GM21515 (cell line): ENCODE data around the gene NANOS3.

ENCODE experiments used
- ATAC-seq: cut with Tn5 transposase; IDR thresholded peaks from one replicate; pipeline ENCODE4 v1.9.1; 2021; ENCODE audit not compliant: unreplicated experiment

NANOS3 gene

DNA sequence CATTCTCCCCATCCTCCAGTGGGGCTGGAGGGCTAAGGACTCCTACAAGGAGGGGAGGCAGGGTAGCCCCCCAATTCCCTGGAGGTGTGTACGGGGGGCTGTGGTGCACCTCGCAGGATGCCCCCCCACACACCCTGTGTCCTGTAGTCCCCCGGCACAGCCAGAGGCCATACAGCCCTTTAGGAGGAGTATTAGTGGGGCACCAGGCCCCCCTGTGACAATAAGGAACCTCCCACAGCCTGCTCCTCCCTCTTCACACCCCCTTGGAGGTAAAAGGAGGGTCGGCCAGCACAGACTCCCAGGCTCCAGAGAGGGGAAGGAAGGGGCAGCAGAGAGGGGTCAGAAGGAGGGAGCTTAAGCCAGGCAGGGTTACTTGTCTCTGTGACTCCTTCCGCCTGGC is at the start of gene NANOS3:
TSS of gene NANOS3 (plus strand) at position 301 of the 400 bp plus-strand sequence. CDS start 115 bp downstream, outside the sequence.
- ATAC-seq, result no peak

DNA sequence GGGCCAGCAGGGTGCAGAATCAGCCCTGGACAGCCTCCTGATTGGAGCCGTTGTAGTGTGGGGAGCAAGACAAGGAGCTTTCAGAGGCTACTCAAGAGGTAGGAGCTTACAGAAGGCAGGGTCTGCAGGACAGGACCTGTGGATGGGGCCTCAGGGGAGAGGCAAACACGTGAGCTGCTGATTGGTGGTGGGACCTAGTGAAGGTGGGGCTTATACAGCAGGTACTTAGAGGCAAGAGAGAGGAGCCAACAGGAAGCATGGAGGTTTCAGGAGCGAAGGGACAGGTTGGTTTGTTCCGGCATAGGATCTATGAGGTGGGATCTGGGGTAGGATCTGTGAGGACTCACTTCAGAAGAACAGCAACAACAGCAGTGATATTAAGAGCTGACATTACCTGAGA is 49.3 kb upstream of the NANOS3 start:
- ATAC-seq, result no peak

DNA sequence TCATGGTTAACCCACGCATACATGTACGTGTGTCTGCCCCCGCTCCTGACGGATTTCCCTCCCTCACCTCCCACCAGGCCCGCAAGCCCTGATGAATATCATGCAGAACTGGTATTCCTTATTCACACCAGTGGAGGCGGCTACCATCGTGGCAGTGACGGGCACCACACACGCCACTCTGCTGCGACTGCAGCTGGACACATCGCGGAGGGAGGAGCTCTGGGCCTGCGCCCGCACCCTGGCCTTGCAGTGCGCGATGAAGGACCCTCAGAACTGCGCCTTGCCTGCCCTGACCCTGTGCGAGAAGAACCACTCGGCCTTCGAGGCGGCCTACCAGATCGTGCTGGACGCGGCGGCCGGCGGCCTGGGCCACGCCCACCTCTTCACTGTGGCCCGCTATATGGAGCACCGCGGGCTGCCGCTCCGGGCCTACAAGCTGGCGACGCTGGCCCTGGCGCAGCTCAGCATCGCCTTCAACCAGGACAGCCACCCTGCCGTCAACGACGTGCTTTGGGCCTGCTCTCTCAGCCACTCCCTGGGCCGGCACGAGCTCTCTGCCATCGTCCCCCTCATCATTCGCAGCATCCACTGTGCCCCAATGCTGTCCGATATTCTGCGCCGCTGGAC is 46.7 kb upstream of the NANOS3 start:
- ATAC-seq, result no peak

- ATAC-seq, result no peak
Observed at GRCh38 chr19:13830741-13831536, 46.0 kb upstream of the NANOS3 start.

GRCh38 chr19:13831537-13832467 is 45.1 kb upstream of the NANOS3 start:
- no peak for ATAC-seq

DNA sequence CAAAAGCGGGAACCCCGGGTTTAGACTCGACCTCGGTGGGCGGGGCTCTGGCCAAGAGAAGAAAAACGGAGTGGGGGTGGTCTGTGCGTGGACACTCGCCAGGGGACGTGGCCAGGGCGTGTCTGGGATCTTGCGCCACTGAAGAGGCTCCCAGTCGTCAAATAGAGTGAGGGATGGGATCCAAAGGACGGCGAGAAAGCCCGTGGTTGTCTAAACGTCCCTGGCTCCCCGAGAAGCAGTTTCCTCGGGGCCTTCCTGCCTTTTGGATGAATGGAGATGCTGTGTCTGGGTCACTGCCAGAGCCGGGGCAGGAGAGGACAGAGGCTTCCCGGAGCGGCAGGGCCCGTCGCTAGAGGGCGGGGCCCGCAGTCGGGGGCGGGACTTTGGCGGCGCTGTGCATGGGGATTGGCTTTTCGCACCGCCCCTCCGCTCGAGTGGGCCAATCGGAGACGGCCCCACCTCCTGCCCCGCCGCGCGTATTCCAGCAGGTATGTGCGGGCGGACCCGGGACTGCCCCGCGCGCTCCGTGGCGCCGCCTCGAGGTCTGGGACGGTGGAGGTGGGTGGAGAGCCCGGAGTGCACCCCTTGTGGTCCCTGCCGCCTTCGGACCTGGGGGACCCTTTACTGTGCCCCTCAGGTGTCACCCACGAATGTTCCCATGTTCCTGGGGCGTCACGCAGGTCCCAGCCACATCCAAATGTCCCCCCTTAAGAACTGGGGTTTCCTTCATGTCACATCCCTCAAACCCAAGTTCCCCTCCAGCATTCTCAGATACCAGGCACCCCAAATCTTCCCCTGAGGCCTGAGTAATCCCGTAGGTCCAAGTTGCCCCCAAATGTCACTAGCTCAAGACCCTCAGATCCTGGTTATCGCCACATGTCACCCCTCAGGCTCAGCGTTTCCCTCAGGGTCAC is 43.3 kb upstream of the NANOS3 start:
- ATAC-seq, result peak; percentile 65

DNA sequence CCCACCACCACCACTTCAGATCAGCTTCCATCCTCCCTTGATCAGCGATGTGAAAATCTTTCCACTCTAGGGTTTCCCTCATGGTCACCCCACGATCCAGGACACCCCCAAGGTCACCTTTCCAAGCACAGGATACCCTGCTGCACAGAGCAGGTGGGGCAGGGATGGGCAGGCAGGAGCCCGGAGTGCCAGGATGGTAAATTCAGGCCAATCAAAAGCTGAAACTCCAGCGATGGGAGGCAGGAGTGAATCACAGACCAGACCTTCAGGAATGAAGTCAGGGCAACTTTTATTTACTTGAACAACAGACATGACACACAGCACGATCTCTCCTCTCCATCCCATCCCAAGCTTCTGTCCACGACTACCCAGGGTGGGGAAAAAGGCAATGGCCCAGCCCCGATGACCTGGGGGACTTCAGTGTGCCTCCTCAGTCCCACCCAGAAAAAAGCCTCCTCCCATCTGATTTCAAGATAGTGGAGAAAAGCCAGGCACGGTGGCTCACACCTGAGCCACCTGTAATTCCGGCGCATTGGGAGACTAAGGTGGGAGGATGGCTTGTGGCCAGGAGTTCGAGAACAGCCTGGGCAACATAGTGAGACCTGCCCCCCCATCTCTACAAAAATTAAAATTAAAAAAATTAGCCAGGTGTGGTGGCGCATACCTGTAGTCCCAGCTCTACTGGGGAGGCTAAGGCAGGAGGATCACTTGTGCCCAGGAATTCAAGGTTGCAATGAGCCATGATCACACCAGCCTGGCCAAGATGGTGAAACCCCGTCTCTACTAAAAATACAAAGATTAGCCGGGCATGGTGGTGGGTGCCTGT is 42.5 kb upstream of the NANOS3 start:
- no peak for ATAC-seq

DNA sequence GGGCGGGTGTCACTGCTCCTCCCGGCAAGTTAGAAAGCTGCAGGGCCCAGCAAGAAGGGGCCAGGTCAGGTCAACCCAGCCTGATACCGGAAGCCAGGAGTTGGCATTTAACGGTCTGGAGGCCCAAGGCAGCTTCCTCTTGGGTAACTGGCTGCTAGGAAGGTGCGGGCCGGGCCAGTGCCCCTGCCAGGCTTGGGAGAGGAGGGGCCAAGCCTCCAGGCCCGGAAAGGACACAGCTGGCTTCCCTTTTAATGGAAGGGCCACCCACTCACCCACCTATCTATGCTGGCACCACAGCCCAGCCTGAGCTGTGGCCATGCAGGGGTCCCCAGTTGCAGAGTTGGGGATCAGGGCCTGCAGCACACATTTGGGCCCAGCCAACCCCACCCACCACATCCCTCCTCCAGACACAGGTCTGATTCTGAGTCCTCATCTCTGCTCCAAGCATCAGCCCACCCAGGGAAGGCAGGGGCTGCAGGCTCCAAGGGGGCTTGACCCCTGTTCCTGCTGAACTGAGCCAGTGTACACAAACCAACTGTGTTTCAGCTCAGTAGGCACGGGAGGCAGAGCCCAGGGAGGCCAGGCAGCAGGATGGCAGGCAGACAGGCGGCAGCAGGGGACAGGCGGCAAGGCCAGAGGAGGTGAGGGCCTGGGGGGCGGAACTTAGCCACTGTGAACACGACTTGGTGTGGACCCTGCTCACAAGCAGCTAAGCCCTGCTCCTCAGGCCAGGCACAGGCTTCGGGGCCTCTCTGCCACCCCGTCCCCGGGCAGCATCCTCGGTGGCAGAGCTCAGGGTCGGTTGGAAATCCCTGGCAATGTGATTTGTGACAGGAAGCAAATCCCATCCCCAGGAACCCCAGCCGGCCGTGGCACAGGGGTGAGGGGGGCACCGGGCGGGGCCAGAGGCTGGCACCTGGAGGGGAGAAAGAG is 40.9 kb upstream of the NANOS3 start:
- ATAC-seq, result no peak

DNA sequence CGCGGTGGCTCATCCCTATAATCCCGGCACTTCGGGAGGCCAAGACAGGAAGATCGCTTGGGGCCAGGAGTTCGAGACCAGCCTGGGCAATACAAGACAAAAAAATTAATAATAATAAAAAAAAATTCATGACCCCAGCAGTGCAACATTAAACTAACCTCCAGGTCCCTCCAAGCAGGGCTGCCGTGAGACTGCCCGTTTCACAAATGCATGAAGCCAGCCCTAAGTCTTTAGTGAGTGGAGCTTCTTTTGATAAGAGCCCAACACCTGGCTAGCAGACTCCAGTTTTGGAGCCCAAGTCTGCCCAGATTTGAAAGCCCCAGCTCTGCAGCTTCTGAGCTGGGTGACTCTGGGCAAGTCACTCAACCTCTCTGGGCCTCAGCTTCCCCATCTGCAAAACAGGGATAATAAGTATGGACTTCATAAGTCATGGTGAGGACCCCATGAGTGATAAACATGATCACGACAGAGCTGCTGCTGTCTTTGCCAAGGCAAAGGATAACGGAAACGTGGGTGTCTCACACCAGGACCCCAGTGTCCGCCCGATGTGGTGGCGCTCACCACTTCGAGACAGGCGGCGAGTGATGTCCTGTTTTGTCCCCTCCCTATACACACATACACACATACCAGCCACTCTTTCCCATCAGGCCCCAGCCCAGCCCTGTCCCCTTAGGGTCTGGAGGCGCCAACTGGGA is 38.4 kb upstream of the NANOS3 start:
- no peak for ATAC-seq

DNA sequence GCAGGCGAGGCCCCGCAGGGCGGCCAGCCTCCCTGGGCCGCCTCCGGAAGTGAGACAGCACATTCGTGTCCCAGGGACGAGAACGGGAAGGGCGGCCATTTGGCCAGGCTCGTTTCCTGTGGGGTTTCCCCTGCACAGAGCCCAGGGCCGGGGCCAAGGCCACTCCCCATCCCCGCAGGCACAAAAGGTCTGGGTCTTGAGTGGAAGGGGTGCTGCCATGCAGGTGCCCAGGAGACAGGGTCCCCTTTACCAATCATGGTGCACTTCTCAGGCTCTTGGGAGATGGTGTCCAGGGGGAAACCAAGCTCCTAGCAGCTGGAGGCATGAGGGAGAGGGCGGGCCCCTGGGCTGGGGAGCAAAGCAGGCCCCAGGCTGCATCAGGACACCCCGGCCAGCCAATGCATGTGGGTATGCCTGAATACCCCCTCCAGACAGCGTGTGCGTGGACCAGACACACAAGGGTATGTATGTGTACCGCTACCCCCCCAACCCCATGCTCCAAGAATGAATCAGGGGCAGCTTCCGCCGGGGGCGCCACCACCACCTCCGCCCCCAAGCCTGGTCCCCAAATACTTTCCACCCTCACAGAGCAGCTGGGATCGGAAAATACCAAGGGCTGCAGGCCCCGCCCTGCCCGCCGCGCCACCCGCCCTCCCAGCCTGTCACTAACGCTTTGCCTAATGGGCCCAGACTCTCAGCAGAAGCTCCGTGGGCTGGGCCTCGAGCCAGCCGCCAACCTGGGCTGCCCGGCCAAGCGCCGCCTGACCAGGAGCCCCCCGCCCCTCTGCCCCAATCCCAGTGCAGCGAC is 37.6 kb upstream of the NANOS3 start:
- peak; percentile 28 for ATAC-seq

DNA sequence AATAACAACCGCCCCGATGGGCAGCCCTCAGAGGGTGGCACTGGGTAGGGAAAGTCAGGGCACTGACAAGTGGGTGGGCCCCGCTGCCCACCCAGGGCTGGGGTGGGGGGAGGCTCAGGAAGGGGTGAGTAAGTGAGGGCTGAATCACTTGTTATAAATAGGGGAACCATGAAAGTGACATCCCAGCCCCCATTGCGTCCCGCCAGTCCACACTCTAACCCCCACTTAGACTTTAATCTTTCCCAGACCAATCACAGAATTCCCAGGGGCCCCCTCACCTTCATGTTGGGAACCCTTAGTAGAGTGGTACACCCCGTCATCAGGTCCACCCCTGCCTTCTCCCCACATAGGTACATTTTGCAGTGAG is 37.0 kb upstream of the NANOS3 start:
- no peak for ATAC-seq

GRCh38 chr19:13840305-13841085 is 36.4 kb upstream of the NANOS3 start:
- no peak for ATAC-seq

DNA sequence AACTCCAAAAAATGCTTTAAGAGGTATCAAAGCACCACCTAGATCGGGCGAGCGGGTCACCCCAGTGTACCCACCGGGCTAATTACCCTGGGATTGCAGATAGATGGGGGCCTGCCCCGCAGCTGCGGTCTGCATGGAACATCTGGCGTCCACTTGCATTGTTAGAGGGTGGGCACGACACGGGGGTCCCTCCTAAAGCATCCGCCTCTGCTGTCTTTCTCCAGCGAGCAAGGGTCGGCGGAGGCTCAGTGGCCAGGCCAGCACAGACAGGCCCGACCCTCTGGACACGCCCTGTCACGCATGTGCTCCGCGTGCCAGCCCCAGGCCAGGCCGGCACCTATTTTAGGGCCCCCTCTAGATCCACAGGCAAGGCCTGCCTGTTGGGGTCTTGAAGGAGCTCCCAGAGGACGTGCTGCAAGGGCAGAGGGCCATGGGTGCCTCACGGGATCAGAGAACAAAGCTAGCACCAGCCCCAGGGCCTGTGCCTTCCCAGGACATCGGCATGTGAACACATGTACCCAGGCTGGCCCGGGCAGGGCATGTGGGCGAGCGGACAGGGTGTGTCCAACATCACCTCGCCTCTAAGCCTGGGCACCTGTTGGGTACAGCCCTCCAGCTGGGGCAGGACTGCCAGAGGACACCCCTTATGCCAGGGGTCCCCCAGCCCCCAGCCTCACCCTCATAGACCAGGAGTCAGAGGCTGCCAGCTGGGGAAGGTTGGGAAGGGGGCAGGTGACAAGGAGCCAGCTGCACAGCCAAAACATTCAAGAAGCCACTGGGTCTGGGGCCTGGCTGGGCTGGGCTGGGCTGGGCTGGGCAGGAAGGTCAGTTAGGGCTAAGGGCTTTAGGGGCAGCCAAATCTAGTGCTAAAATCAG is 35.6 kb upstream of the NANOS3 start:
- no peak for ATAC-seq

DNA sequence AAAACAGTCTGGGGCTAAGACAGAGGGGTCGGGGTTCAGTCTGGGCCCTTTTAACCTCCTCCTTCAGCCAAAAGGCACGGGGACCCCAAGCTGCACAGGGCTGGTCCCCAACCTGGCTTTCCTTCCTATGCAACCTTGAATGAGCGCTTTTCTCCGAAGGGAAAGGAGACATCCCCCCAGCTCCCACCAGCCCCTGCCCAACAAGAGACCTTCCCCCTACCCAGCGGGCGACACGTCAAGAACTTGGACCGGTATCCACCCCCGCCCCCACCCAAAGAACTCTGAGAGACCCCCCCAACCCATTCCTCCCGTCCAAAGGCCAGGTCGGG is 35.0 kb upstream of the NANOS3 start:
- no peak for ATAC-seq

- ATAC-seq, result no peak
Observed at GRCh38 chr19:13842291-13843103, 34.4 kb upstream of the NANOS3 start.
